HG03460 (cell line): ENCODE measurements around the gene TAS2R50.
"Not testable (repeated sequence)": the region's sequence is repeated elsewhere in the genome, so short reads cannot be mapped to it uniquely, and the experiment has no call there.

Experiments used
- ATAC-seq: cut with Tn5 transposase; IDR thresholded peaks from one replicate; pipeline ENCODE4 v1.9.1; 2021; ENCODE audit not compliant: unreplicated experiment

The TAS2R50 gene, protein sequence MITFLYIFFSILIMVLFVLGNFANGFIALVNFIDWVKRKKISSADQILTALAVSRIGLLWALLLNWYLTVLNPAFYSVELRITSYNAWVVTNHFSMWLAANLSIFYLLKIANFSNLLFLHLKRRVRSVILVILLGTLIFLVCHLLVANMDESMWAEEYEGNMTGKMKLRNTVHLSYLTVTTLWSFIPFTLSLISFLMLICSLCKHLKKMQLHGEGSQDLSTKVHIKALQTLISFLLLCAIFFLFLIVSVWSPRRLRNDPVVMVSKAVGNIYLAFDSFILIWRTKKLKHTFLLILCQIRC

DNA sequence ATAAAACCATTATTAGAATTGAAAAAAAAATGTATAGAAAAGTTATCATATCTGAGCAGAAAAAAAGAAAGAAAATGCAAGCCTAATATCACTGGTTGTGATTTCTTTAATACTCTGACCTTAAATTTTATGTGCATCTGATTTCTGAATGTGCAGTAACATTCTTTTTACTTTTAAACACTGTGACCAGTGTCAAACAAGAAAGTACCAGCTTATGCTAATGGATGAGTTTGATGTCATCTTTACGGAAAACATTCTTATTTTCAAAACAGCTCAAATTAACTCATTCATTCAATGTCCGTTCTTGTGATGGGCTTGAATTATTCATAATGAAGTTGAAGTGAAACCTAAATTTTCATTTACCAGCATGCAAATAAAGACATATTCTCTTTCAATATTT lies at the start of gene TAS2R50:
TAS2R50 (minus strand) TSS at position 101 of the 400 bp plus-strand sequence; CDS start at position 49, 52 bp downstream.
- no peak for ATAC-seq

DNA sequence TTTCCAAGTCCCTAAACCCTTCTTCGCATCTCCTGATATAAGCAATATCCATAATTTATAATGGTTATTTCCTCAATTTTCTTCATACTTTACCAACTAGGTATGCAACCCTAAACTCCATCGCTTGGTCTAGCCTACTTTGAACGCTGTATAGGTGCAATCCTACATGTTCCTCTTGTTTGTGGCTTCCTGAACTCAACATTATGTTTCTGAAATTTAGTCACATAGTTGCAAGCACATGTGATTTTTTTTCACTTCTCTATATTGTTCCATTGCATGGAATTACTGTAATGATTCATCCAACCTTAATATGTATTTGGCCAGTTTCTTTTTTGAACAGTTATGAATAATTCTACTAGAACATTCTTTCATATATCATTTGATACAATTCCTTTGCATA lies 47.2 kb upstream of the TAS2R50 start:
- not testable (repeated sequence) for ATAC-seq

DNA sequence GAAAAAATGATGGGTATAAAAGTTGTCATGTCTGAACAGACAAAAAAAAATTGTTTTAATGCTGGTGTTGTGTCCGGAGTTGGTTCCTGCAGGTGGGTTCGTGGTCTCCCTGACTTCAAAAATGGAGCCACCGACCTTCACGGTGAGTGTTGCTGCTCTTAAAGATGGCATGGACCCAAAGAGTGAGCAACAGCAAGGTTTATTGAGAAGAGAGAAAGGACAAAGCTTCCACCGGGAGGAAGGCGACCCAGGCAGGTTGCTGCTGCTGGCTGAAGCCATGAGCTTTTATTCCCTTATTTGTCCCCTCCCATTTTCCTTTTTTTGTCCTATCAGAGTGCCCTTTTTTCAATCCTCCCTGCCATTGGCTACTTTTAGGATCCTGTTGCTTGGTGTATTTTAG lies 44.6 kb upstream of the TAS2R50 start, which contains the start of gene TAS2R31:
TAS2R31 (minus strand) TSS at position 101 of the 400 bp plus-strand sequence; CDS start at position 29, 72 bp downstream.
- ATAC-seq = no peak

DNA sequence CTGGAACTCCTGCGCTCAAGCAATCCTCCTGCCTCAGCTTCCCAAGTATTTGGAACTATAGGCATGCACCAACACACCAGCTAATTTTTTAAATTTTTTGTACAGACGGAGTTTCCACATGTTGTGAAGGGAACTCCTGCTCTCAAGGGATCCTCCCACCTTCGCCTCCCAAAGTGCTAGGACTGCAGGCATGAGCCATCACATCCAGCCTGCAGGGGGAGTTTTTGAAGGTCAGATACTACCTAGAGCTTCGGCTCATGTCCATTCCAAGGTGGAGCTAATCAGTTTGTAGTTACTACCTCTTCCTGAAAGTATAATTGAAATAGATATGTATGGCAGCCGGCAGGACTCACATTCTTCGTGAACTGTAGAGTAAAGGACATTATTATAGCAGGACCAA lies 39.4 kb upstream of the TAS2R50 start:
- no peak for ATAC-seq

DNA sequence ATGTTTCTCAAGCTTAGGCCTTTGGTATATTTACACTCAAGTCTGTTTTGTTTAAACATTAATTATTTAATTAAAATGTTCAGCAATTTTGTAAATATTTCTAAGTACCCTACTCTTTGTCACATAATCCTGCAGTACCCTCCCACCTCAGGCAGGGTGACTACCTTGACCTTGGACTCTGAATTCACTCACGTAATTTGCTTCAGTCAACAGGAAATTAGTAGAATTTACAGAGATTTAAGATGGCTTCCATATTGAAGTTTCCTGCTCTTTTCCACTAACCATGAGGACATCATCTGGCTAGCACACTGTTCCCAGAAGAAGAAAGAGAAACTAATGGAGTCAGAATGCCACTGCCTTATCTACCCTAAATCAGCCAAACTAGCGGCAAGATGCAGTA lies 36.7 kb upstream of the TAS2R50 start:
- ATAC-seq = no peak

DNA sequence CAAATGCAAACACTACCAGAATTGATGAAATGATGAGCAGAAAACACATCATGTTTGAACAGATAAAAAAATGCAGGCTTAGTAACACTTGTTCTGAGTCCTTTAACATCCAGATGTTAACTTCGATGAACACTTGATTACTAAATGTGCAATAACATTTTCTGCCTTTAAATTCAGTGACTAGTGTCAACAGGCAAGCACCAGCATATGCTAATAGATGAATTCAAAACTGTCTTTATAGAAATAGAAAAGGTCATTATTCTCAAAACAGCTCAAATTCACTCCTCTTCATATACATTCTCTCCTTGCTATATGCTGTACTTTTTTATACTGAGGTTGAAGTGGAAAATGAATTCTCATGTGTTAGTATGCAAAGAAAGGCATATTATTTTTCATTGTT lies 35.8 kb upstream of the TAS2R50 start, which contains the start of gene TAS2R19:
TAS2R19 (minus strand) TSS at position 101 of the 400 bp plus-strand sequence; CDS start at position 52, 49 bp downstream.
- no peak for ATAC-seq

DNA sequence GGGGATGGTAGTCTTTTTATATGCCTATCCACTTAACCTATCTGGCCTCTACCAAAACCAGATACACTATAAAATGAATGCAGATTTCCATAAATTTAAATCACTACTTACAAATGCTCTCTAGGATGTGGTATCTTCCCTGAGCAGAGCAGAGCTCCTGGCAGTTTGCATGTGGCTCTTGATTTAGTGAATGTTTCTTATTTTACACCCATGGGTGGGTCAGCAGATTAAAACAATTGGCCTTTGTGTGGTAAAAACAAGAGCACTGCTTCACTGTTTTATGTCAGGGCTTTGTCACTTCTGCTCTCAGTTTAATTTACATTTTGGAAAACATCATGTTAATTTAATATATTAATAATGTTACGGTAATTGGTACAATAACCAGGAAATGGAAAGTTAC lies 30.2 kb upstream of the TAS2R50 start:
- ATAC-seq = no peak

DNA sequence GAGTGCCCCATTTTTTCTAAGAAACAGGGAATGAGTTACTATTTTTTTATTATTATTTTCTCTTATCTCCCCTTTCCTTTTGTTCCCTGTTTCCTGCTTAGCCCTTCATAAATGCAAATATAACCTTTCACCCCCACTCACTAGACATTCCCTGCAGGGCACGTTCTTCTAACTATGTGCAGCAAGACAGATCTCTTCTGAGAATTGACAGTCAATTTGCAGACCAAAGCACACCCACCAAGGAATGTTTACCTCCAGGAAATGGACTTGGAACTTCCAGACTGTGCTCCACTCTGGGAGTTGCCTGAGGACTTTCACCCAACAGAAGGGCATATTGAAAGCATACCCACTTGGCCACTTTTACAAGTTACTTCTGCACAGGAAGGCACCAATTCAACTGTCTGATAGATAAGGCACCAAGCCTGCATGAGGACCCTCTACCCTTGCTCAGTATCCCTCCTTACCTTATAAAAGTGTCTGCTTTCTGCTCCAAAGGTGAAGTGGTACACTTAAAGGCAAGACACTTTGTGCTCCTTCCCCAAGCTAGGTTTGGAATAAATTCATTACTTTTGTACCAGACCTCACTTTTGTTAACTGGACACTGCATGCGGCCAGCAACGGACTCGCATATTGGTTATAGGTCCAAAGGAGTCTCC lies 29.2 kb upstream of the TAS2R50 start:
- no peak for ATAC-seq

DNA sequence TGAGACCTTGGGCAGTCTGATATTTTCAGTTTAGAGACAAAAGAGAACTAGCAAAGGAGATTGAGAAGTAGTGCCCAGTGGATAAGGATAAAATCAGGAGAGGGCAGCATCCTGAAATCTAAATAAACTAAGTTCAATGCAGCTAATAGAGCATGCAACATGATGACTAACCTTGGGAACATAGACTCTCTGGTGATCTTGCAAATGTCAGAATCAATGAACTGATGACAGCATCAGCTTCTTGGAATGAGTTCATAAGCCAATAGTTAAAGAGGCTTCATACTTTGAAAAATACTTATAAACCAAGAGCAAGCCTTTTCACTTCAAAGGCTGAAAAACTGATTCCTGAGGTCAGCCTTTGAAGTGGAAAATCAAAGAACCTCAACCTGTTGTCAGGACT lies 27.5 kb upstream of the TAS2R50 start:
- no peak for ATAC-seq

DNA sequence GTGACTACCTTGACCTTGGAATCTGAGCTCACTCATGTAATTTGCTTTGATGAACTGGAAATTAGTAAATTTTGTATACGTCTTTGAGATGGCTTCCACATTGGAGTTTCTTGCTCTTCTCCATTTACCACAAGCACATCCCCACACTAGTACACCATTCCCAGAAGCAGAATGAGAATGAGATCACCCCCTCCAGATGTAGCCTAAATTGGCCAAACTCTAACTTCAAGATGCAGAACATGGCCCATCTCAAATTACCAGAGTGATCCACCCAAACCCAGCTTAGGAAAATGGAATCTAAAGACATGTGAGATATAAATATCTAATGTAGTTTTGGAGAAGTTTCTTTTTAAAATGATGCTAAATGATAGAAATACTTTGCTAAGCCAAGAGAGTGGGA lies 20.9 kb upstream of the TAS2R50 start:
- ATAC-seq = no peak

DNA sequence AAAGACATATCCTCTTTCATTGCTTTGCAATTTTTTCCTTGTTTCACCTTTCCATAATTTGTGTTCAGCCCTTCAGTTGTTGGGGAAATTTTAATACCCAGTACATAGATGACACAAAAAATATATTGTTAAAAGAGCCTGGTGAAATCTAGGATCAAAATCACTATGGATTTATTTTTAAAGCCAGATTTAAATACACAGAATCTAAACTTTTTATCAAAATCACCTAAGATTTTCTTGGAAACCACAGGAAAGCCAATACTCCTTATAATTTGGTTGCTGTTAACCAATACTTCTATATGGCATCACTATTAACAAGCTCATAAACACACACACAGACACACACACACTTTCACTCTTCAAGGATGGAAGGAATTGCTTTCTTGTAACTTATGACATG lies 11.5 kb upstream of the TAS2R50 start, which contains the start of gene TAS2R20:
TAS2R20 (minus strand) TSS at position 101 of the 400 bp plus-strand sequence. CDS start 429 bp downstream, outside the sequence.
- ATAC-seq = no peak

DNA sequence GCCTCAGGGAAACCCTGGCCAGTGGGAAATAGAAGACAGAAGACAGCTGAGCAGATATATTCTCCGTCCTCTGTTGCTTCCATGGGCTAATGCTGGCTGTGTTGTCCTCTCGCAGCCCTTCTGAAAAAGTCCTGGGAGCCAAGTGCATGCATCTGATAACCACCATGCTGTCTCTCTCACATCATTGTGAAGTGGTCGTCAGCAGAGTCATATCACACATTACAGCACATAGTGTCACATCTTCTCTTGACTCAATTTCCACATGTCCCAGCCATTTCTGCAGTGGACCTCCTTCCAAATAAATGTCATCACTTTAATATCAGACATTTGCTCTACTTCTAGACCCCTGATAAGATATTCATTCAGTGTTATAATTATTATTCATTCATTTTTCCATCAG lies 7.6 kb upstream of the TAS2R50 start:
- no peak for ATAC-seq

DNA sequence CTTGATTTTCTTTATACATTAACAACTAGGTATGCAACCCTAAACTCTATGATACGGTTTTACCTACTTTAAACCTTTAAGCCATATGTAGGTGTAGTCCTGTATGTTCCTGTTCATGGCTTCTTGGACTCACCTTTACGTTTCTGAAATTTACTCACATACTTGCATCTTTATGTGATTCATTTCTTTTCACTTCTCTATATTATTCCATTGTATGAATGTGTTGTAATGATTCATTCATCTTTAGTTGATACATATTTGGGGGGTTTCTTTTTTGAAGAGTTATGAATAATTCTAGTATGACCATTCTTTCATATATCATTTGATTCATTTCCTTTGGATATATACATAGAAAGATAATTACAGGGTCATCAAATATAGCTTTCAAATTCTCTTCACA lies 2.4 kb upstream of the TAS2R50 start:
- no peak for ATAC-seq

DNA sequence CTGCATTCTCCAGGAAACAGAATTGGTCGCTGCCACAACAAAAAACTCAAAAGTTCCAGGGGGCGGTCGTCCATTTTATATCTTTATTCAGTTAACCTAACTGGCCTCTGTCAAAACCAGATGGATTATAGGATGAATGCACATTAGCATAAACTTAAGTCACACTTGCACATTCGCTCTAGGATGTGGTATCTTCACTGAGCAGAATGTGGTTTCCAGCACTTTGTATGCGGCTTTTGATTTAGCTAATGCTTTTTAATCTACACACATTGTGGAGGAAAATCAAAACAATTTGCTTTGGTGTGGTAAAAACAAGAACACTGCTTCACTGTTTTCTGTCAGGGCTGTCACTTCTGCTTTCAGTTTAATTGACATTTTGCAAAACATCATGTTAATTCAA lies 4.5 kb downstream of the TAS2R50 start:
- no peak for ATAC-seq

DNA sequence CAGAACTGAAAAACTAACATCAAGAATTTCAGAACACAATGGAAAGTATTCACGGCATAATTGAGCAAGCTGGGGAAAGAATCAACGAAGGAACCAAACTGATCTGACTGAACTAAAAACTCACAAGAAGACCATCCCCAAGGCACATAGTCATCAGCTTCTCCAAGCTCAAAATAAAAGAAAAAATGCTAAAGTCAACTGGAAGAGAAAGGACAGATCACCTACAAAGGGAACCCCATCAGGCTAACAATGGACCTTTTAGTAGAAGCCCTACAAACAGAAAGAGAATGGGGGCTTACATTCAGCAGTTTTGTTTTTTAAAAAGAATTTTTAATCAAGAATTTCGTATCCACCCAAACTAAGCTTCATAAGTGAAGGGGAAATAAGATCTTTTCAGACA lies 11.7 kb downstream of the TAS2R50 start:
- no peak for ATAC-seq

DNA sequence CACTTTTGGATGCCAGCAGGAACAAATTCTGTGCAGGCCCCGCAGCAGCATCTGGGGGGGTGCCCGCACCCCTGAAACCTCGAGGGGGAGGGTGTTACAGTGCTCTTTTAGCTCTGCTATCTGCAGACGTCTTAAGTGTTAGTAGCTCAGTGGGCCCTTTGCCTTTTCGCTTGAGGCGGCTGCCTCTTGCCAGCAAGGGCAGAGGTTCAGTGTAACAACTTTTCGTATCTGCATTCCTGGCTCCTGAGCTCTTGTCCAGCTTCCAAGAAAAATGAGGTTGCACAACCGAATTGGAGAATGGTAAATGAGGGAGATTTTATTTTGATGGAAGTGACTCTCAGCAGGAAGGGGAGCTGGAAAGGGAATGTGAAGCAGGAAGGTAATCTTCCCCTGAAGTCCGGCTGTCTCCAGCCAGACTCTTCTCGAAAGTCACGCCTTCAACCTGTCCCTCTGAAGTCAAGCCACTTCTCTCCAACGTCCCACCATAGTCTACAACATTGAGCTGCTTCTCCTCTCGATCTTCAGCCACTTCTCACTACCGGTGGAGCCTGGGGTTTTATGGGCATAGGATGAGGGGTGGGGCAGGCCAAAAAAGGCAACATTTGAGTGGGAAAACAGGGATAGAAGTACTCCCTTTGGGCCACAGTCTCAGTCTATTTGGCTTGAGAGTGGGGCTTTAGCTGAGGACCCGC lies 17.8 kb downstream of the TAS2R50 start:
- no peak for ATAC-seq

DNA sequence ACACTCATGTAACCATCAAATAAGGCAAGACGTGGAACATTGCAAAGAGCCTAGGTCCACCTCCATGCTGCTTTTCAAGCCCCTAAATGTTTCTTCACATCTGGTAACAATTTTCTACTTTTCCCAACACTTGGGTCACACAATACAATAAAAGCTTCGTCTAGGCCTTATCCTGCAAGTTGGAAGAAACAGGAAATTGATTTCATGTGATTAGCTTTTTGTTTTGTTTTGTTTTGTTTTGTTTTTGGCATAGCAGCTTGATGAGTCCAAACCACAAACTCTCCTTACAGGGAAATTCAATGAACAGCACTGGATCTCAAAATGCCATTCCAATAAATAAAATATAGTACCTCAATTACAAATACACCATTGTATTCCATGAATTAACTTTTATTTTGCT lies 19.3 kb downstream of the TAS2R50 start:
- no peak for ATAC-seq

DNA sequence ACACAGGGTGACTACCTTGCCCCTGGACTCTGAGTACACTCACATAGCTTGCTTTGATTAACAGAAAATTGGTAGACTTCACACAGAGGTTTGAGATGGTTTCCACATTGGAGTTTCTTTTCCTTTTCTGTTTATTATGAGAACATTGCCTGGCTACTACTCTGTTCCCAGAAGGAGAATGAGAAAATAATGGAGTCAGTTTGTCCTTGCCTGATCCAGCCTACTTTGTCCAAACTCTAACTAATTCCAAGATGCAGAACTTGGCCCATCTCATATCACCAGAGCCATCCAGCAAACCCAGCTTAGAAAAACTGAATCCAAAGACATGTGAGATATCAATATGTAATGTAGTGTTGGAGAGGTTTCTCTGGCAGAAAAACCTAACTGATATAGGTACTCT lies 20.4 kb downstream of the TAS2R50 start:
- no peak for ATAC-seq

DNA sequence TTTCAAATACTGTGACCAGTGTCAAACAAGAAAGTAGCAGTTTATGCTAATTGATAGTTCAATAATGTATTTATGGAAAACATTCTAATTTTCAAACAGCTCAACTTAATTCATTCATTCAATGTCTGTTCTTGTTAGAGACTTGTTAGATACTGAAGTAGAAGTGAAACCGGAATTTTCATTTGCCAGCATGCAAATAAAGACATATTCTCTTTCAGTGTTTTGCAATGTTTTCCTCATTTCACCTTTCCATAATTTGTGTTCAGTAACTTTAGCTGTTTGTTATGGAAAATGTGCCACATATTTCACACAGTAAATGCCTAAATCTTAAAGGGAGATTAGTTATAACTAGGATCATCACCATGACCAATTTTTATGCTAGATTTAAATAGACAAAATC lies 21.2 kb downstream of the TAS2R50 start:
- ATAC-seq = no peak

DNA sequence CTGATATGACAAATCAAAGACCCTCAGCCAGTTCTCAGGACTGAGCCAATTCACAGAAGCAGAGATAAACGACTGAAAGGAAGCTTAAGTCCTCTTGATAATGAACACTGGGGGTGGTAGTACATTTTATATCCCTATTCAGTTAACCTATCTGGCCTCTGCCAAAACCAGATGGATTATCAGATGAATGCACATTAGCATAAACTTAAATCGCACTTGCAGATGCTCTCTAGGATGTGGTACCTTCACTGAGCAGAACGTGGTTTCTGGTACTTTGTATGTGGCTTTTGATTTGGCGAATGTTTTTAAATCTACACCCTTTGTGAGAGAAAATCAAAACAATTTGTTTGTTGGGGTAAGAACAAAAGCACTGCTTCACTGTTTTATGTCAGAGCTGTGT lies 26.5 kb downstream of the TAS2R50 start:
- no peak for ATAC-seq

DNA sequence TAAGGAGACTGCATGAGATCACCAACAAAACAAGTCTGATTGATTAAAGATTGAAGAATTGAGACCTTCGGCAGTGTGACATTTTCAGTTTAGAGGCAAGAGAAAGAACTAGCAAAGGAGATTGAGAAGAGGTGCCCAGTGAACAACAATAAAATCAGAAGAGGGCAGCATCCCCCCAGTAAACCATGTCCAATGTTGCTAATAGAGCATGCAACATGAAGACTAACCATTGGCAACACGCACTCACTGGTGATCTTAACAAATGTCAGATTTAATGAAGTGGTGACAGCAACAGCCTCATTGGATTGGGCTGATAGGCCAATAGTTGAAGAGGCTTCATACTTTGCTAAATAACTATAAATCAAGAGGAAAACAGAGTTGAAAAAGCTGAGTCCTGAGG lies 26.9 kb downstream of the TAS2R50 start:
- no peak for ATAC-seq

DNA sequence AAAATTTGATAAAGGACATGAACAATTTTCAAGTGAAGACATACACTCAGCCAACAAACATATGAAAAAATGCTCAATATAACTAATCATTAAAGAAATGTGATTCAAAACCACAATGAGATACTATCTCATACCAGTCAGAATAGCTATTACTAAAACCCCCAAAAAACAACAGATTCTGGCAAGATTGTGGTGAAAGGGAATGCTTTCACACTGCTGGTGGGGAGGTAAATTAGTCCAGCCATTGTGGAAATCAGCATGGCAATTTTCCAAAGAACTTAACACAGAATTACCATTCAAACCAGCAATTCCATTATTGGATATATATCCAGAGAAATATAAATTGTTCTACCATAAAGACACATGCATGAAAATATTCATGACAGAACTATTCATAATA lies 29.0 kb downstream of the TAS2R50 start:
- no peak for ATAC-seq
